Esophagus squamous epithelium (tissue), 5 donors: ENCODE measurements around the gene VPS29. TPM values are rescaled to one million over a fixed set of nuclear protein-coding genes. Genes with fewer than 3 reads are reported as not detected.
"Not testable (repeated sequence)": the region's sequence is repeated elsewhere in the genome, so short reads cannot be mapped to it uniquely, and the experiment has no call there.

ENCODE experiments used
- DNase-seq: peaks from one replicate; lab custom pipeline; 2025; lab: John Stamatoyannopoulos, UW
- H3K27ac ChIP-seq, 4 donors: fragments of 200-600 bp; sonication (generic); one replicate each; pipeline ENCODE4 v1.5.1; 2016 to 2019; ENCODE audit warnings: mild to moderate bottlenecking in 1 of 4
- H3K27me3 ChIP-seq, 4 donors: fragments of 200-600 bp; sonication (generic); 1 replicate in 3 of 4; 2 replicates in 1 of 4; pipeline versions ENCODE4 v1.5.1 to v1.6.0; 2017 to 2021; ENCODE audit warnings: antibody characterized with exemption in 1 of 4
- H3K36me3 ChIP-seq, 3 donors: fragments of 200-600 bp; sonication (generic); one replicate each; pipeline ENCODE4 v1.5.1; 2016 to 2019
- H3K4me1 ChIP-seq, 3 donors: fragments of 200-600 bp; sonication (generic); one replicate each; pipeline ENCODE4 v1.5.1; 2017 to 2019
- H3K4me3 ChIP-seq, 4 donors: fragments of 200-600 bp; sonication (generic); 1 replicate in 3 of 4; 2 replicates in 1 of 4; pipeline ENCODE4 v1.5.1; 2016 to 2019; ENCODE audit warnings: mild to moderate bottlenecking in 2 of 4, moderate library complexity in 1 of 4
- H3K9me3 ChIP-seq, 3 donors: fragments of 200-600 bp; sonication (generic); one replicate each; pipeline ENCODE4 v1.5.1; 2016 to 2019
- CTCF ChIP-seq, 6 experiments: fragments of 450-650 bp in 4 of 6; fragments of 200-600 bp in 2 of 6; sonication (generic) in 2 of 6; IDR thresholded peaks; one replicate each; pipeline ENCODE4 v1.5.1; 2016 to 2019; ENCODE audit warnings: antibody characterized with exemption in 6 of 6, mild to moderate bottlenecking in 4 of 6, moderate library complexity in 4 of 6
- POLR2A ChIP-seq, 4 donors: fragments of 450-650 bp; IDR thresholded peaks; one replicate each; pipeline ENCODE4 v1.6.1; 2017; ENCODE audit warnings: antibody characterized with exemption in 4 of 4, mild to moderate bottlenecking in 4 of 4, moderate library complexity in 3 of 4
- WGBS, 2 donors: methylation state at CpG; one replicate each; pipeline ENCODE4 v1.1.5; 2018; 5-methylcytosine and 5-hydroxymethylcytosine counted together
- intact Hi-C: fragments of 100-400 bp; cut with DNase I; formaldehyde crosslinking; loops from one replicate; pipeline ENCODE4 v1.15.0; 2022
- total RNA-seq, 4 donors: library from RNA; depleted of rRNA; stranded (reverse); fragments of >200 nt; gene quantifications; one replicate each; pipeline ENCODE4 v1.1.0, GENCODE V29; 2016
- donor health status: DM: yes; HTN: yes; CAD: no.

Gene VPS29
- total RNA-seq, 4 donors from 2014 or later = 66.9 to 146 (median 110) TPM

- DNase-seq = no peak
- Histone ChIP-seq H3K4me3 (no peak overlapping the region), H3K36me3 (peaks cover 0 to 42% (median 0%) of the 10 kb centered on the region in 3 donors), H3K9me3 (no peaks in the 10 kb centered on the region), H3K27me3 (no peaks in the 10 kb centered on the region), H3K4me1 (peaks cover 44 to 89% (median 60%) of the 10 kb centered on the region in 3 donors), H3K27ac (peak overlapping the region; percentile 76 to 91 (median 89))
- 40 to 45% methylated on average over 3 of the region's 3 CpGs for WGBS, 2 donors
- intact Hi-C loops = no loop called here
- TF ChIP-seq POLR2A (IDR thresholded peaks at IDR 0.05) = no peak
- TF ChIP-seq CTCF (IDR thresholded peaks at IDR 0.05) = no peak
Observed at GRCh38 chr12:110546339-110546738, 44.4 kb upstream of the VPS29 start.

DNA sequence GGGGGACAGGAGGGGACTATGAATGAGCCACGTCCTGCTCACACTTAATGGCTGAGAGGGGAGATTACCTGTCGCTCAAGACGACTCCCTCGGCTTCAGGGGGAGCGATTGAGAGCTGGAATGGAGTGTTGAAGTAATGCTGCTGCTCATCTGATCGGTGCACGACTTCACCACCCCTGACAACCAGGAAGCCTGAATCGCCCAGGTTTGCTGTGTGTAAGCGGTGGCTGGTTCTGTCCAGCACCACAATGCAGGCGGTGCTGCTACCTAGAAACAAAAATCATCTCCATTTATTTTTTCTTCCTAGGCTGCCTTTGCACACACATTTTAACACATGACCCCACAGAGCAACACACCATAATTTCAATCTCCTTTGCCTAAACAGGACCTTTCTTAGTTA, 43.9 kb upstream of the VPS29 start:
- Histone ChIP-seq H3K36me3 (peaks cover 0 to 36% (median 0%) of the 10 kb centered on the region in 3 donors), H3K4me1 (peaks cover 44 to 91% (median 60%) of the 10 kb centered on the region in 3 donors)

DNA sequence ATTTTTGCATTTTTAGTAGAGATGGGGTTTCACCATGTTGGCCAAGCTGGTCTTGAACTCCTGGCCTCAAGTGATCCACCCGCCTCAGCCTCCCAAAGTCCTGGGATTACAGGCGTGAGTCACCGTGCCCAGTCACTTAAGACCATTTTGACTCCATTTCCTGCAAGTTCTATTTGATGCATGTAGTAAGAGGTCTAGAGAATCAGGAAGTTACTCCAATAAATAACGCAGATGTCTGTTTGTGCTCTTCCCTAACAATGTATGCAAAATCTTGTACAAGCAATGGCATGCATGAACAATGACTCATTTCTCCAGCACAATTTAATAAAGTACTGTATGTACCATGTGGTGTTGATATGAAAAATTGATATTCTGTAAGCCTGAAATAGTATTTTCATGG, 43.3 kb upstream of the VPS29 start:
- H3K27ac ChIP-seq = peak overlapping the region; percentile 77 to 91 (median 89)

More for the DNA sequence above, 43.9 kb upstream of the VPS29 start:
- Histone ChIP-seq H3K4me3 (no peak overlapping the region), H3K27me3 (no peaks in the 10 kb centered on the region), H3K9me3 (no peaks in the 10 kb centered on the region), H3K27ac (peak overlapping the region; percentile 76 to 91 (median 89))
- DNase-seq = no peak
- no peak for TF ChIP-seq CTCF (IDR thresholded peaks at IDR 0.05)
- TF ChIP-seq POLR2A (IDR thresholded peaks at IDR 0.05) = no peak
- intact Hi-C loops = no loop called here
- WGBS, 2 donors = 51 to 60% methylated on average over 10 of the region's 10 CpGs

DNA sequence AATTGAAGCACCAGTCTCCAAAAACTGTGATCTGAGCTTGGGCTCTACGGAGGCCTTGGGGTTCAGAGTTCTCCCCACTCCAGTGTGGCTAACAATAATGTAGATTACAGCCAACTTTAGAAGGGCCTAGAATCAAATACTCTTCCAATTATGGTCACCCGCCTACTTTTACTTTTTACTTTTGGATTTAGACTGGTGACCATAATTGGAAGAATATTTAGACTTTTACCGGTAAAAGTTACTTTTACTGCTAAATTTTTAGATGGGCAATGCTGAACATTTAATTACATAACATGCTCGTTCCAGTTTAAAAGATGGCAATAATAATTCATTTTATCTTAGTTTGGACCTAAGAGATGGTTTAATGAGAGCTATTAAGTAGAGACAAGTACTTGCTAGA, 42.1 kb upstream of the VPS29 start:
- no peak for DNase-seq
- TF ChIP-seq POLR2A (IDR thresholded peaks at IDR 0.05) (no peak), CTCF (IDR thresholded peaks at IDR 0.05) (no peak)
- Histone ChIP-seq H3K4me3 (peak overlapping the region in 1 of 4 donors; percentile 12), H3K4me1 (peaks cover 44 to 94% (median 58%) of the 10 kb centered on the region in 3 donors), H3K9me3 (no peaks in the 10 kb centered on the region), H3K27ac (peak overlapping the region; percentile 77 to 91 (median 89)), H3K36me3 (peaks cover 0 to 24% (median 0%) of the 10 kb centered on the region in 3 donors), H3K27me3 (no peaks in the 10 kb centered on the region)
- 46 to 53% methylated on average over 4 of the region's 4 CpGs for WGBS, 2 donors
- intact Hi-C loops = no loop called here

More for the DNA sequence above, 43.3 kb upstream of the VPS29 start:
- H3K27me3 ChIP-seq, H3K9me3 ChIP-seq, H3K4me3 ChIP-seq, DNase-seq, intact Hi-C loops: not testable (repeated sequence)
- 34 to 67% methylated on average over 4 of the region's 4 CpGs for WGBS, 2 donors
- Histone ChIP-seq H3K36me3 (peaks cover 0 to 31% (median 0%) of the 10 kb centered on the region in 3 donors), H3K4me1 (peaks cover 44 to 93% (median 60%) of the 10 kb centered on the region in 3 donors)

DNA sequence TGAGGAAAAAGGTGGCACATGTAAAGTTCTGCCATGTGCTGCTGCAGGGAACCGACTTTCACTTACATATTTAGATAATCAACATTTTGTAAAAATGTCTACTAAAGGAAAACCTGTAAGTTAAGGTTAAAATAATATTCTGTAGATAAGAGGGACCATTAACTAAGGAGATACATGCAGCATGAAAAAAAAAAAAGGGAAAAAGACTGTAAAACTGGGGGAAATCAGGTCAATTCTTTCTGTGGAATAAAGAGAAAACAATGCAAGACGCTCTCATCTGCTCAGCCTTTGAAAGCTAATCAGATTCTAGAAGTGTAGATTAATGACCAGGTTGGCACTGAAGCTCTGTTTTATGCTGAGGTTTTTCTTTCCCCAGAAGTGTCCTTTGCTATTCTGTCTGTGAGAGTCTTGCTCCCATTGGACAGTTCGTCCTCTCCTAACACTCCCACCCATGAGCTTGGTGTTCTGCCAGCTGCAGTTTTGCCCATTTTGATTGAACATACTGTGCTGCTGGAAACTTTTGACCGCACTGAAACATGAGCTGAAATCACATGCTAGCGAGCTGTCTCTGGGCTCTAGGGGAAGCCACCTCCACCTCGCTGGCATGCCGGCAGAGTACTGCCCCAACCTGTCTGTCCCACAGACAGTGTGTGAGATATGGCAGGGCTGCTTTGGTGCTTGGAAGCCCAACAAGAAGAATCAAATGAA, 41.5 kb upstream of the VPS29 start:
- peaks cover 0 to 24% (median 0%) of the 10 kb centered on the region in 3 donors for H3K36me3 ChIP-seq
- peak overlapping the region; percentile 77 to 91 (median 89) for H3K27ac ChIP-seq
- H3K4me3 ChIP-seq = peak overlapping the region in 3 of 4 donors; percentile 3 to 12 (median 8)
- TF ChIP-seq POLR2A (IDR thresholded peaks at IDR 0.05) (no peak), CTCF (IDR thresholded peaks at IDR 0.05) (no peak)
- H3K9me3 ChIP-seq = no peaks in the 10 kb centered on the region
- intact Hi-C loops = no loop called here
- WGBS, 2 donors = 15 to 27% methylated on average over 4 to 7 of the region's 7 CpGs
- H3K4me1 ChIP-seq = peaks cover 47 to 94% (median 59%) of the 10 kb centered on the region in 3 donors
- no peaks in the 10 kb centered on the region for H3K27me3 ChIP-seq
- peak; percentile 28 for DNase-seq
